Ovary (tissue), 3 donors: ENCODE measurements around the gene C19orf67.

ENCODE experiments used
- CTCF ChIP-seq, 3 donors: fragments of 450-650 bp in 2 of 3; fragments of 200-600 bp in 1 of 3; IDR thresholded peaks; one replicate each; pipeline versions ENCODE4 v1.5.1 to v1.8.0; 2016 to 2022; ENCODE audit warnings: antibody characterized with exemption in 3 of 3, mild to moderate bottlenecking in 1 of 3
- POLR2A ChIP-seq: fragments of 450-650 bp; IDR thresholded peaks from one replicate; pipeline ENCODE4 v1.6.1; 2017; ENCODE audit warnings: antibody characterized with exemption, mild to moderate bottlenecking, moderate library complexity
- donor health status: DM: no; HTN: no; CAD: no.

DNA sequence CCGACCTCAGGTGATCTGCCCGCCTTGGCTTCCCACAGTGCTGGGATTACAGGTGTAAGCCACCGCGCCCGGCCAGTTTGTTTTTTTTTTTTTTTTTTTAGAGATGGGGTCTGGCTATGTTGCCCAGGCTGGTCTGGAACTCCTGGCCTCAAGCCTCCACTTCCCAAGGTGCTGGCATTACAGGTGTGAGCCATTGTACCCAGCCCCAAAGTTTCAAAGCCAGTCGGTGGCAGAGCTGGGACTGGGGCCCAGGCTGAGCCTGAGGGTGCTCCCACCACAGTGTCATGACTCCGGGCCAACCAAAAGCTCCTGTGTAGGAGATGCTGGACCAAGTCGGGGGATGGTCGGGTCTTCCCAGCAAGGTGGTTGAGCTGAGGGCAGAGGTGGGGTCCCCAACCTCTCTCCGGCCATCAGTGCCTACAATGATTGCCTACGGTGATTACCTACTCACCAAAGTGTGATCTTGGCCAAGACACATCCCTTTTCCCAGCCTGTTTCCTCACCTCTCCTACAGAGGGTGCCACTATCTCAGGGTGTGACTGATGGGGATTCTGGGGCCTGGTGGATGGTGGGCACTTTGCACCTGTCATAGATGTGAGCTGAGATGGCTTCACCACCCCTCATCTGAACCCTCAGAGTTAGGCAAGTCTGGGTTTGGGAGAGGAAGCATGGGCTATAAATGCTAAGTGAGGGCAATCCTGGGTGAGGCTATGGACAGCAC, 10.8 kb upstream of the C19orf67 start:
- no peak for TF ChIP-seq CTCF (IDR thresholded peaks at IDR 0.05)
- no peak for TF ChIP-seq POLR2A
